HG02610 (cell line): ENCODE measurements around the gene TAL2.

ENCODE experiments used
- ATAC-seq: cut with Tn5 transposase; IDR thresholded peaks from one replicate; pipeline ENCODE4 v1.9.1; 2021; ENCODE audit warnings: mild to moderate bottlenecking, moderate library complexity; ENCODE audit not compliant: unreplicated experiment

Gene TAL2

GRCh38 chr9:105673850-105674387 is 11.7 kb downstream of the TAL2 start:
- no peak for ATAC-seq

GRCh38 chr9:105676351-105676923 is 14.2 kb downstream of the TAL2 start:
- ATAC-seq, result no peak

- ATAC-seq, result no peak
Measured at GRCh38 chr9:105678163-105678562, 15.9 kb downstream of the TAL2 start.

GRCh38 chr9:105678781-105679180 is 16.5 kb downstream of the TAL2 start:
- no peak for ATAC-seq

- no peak for ATAC-seq
Measured at GRCh38 chr9:105679257-105680022, 17.2 kb downstream of the TAL2 start.

GRCh38 chr9:105681313-105681712 is 19.1 kb downstream of the TAL2 start:
- ATAC-seq, result no peak

- ATAC-seq, result no peak
Measured at GRCh38 chr9:105681724-105682123, 19.5 kb downstream of the TAL2 start.

- ATAC-seq, result no peak
Measured at GRCh38 chr9:105683688-105684275, 21.5 kb downstream of the TAL2 start.

GRCh38 chr9:105686936-105687335 is 24.7 kb downstream of the TAL2 start:
- ATAC-seq, result no peak

- ATAC-seq, result no peak
Measured at GRCh38 chr9:105690742-105691141, 28.5 kb downstream of the TAL2 start.

- peak; percentile 18 for ATAC-seq
Measured at GRCh38 chr9:105693435-105694189, 31.4 kb downstream of the TAL2 start.

- peak; percentile 72 for ATAC-seq
Measured at GRCh38 chr9:105694190-105694847, 32.1 kb downstream of the TAL2 start, which contains the start of gene TMEM38B. TSS of gene TMEM38B (plus strand) at chr9:105694541. CDS start at chr9:105694661, 120 bp downstream.

GRCh38 chr9:105694848-105695581 is 32.8 kb downstream of the TAL2 start:
- ATAC-seq, result peak; percentile 54

- no peak for ATAC-seq
Measured at GRCh38 chr9:105696219-105696793, 34.0 kb downstream of the TAL2 start.

GRCh38 chr9:105697871-105698270 is 35.6 kb downstream of the TAL2 start:
- ATAC-seq, result no peak

GRCh38 chr9:105698348-105698870 is 36.2 kb downstream of the TAL2 start:
- ATAC-seq, result no peak

GRCh38 chr9:105700668-105701067 is 38.4 kb downstream of the TAL2 start:
- no peak for ATAC-seq

GRCh38 chr9:105701145-105701544 is 38.9 kb downstream of the TAL2 start:
- no peak for ATAC-seq

- ATAC-seq, result no peak
Measured at GRCh38 chr9:105702207-105702606, 40.0 kb downstream of the TAL2 start.
